Stimulated activated CD8-positive, alpha-beta memory T cell treated with anti-CD3 and anti-CD28 coated beads, Interleukin-4, amount 100 ng/mL, for 1 hour (primary cell): ENCODE measurements around the gene CCDC33.

ENCODE experiments used
- DNase-seq, 2 donors: peaks; one replicate each; pipeline ENCODE4 v3.0.0-alpha.2; 2020; ENCODE audit warnings: low read depth in 2 of 2, low spot score in 1 of 2

Gene CCDC33

GRCh38 chr15:74378848-74379247, 142.7 kb downstream of the CCDC33 start:
- DNase-seq, result no peak

- DNase-seq, result no peak
Observed at GRCh38 chr15:74380361-74381189, 144.4 kb downstream of the CCDC33 start.

GRCh38 chr15:74381190-74381453, 145.0 kb downstream of the CCDC33 start:
- no peak for DNase-seq

- no peak for DNase-seq
Observed at GRCh38 chr15:74381481-74381880, 145.4 kb downstream of the CCDC33 start.

- peak; percentile 57 to 59 for DNase-seq
Observed at GRCh38 chr15:74382004-74382816, 146.1 kb downstream of the CCDC33 start.

GRCh38 chr15:74383286-74383685, 147.2 kb downstream of the CCDC33 start:
- DNase-seq, result no peak

- no peak for DNase-seq
Observed at GRCh38 chr15:74383695-74384565, 147.8 kb downstream of the CCDC33 start.

GRCh38 chr15:74384566-74384880, 148.4 kb downstream of the CCDC33 start:
- no peak for DNase-seq

- no peak for DNase-seq
Observed at GRCh38 chr15:74384881-74385643, 148.9 kb downstream of the CCDC33 start.

GRCh38 chr15:74385733-74386132, 149.6 kb downstream of the CCDC33 start:
- DNase-seq, result no peak
